HCT116 (cell line): ENCODE measurements around the gene CCBE1. TPM values are rescaled to one million over a fixed set of nuclear protein-coding genes. Genes with fewer than 3 reads are reported as not detected.

Experiments used
- ATAC-seq: fragments of 200-7000 bp; cut with Tn5 transposase; 2 replicates; pipeline ENCODE4 v1.9.1; 2020; ENCODE audit warnings: mild to moderate bottlenecking, moderate library complexity
- BruUV-seq: library from RNA; stranded (reverse); fragments of 400-500 nt; replicated peaks from 2 replicates; lab custom pipeline; 2021; lab: Mats Ljungman, UMichigan
- CTCF ChIA-PET: fragments of 300-600 bp; sonication (Branson Sonifier 250); formaldehyde crosslinking; loops from one replicate; lab custom pipeline; 2021; ENCODE audit warnings: antibody characterized with exemption; lab: Charles Lee
- POLR2A ChIA-PET: fragments of 300-600, 350-600 bp; sonication (Branson Sonifier 250); formaldehyde crosslinking; loops from one replicate; lab custom pipeline; 2021; ENCODE audit warnings: antibody characterized with exemption; lab: Charles Lee
- RAD21 ChIA-PET, 2 experiments: fragments of 300-600 bp; sonication (Branson Sonifier 250); formaldehyde crosslinking; loops; one replicate each; lab custom pipeline; 2023; ENCODE audit warnings: low total read pairs in 2 of 2; ENCODE audit not compliant: uncharacterized antibody in 2 of 2, unreplicated experiment in 2 of 2, low non-redundant PET in 1 of 2; lab: Charles Lee
- DNase-seq: peaks from one replicate; pipeline ENCODE4 v3.0.0-alpha.2; 2010; ENCODE audit warnings: low read depth, low spot score
- H2AFZ ChIP-seq: fragments of 200-600 bp; shearing (Covaris generic), sonication (generic); 2 replicates; pipeline ENCODE4 v1.6.1; 2017; ENCODE audit warnings: low read depth, mixed run types, mixed read lengths, antibody characterized with exemption, low read length; ENCODE audit not compliant: poor library complexity, severe bottlenecking
- H3K27ac ChIP-seq: 2 replicates; pipeline ENCODE4 v1.5.1; 2012; ENCODE audit warnings: low read depth, low read length
- H3K27me3 ChIP-seq: fragments of 200-600 bp; sonication (generic); 2 replicates; pipeline ENCODE4 v1.6.1; 2016; ENCODE audit warnings: mixed run types, low read length, mixed read lengths; ENCODE audit not compliant: insufficient read depth
- H3K36me3 ChIP-seq, 2 experiments: fragments of 200-500 bp in 1 of 2; fragments of 200-600 bp in 1 of 2; sonication (Bioruptor generic) in 1 of 2; sonication (generic) in 1 of 2; 2 replicates each; pipeline versions ENCODE4 v1.5.1 to v1.6.1; 2014 to 2016; ENCODE audit warnings: low read length in 2 of 2, inconsistent platforms in 1 of 2, mixed read lengths in 1 of 2, mixed run types in 1 of 2; ENCODE audit not compliant: insufficient read depth in 2 of 2, control insufficient read depth in 1 of 2
- H3K4me1 ChIP-seq, 2 experiments: fragments of 200-600 bp in 1 of 2; sonication (generic) in 1 of 2; 2 replicates each; pipeline versions ENCODE4 v1.5.1 to v1.6.1; 2012 to 2017; ENCODE audit warnings: low read length in 2 of 2, inconsistent platforms in 1 of 2, mild to moderate bottlenecking in 1 of 2, mixed read lengths in 1 of 2, mixed run types in 1 of 2, moderate library complexity in 1 of 2; ENCODE audit not compliant: insufficient read depth in 2 of 2, control insufficient read depth in 1 of 2
- H3K4me2 ChIP-seq: fragments of 200-600 bp; sonication (generic); 2 replicates; pipeline ENCODE4 v1.6.1; 2017; ENCODE audit warnings: mixed run types, low read length, mixed read lengths
- H3K4me3 ChIP-seq, 2 experiments: fragments of 200-600 bp in 1 of 2; sonication (generic) in 1 of 2; replicated peaks in 1 of 2; 2 replicates each; pipeline ENCODE4 v1.5.1; 2011 to 2016; ENCODE audit warnings: low read length in 2 of 2, control low read depth in 1 of 2, low read depth in 1 of 2, mild to moderate bottlenecking in 1 of 2, mixed read lengths in 1 of 2, mixed run types in 1 of 2
- H3K79me2 ChIP-seq: fragments of 200-600 bp; sonication (generic); 2 replicates; pipeline ENCODE4 v1.6.1; 2017; ENCODE audit warnings: mild to moderate bottlenecking, mixed run types, low read length, moderate library complexity, mixed read lengths; ENCODE audit not compliant: insufficient read depth
- H3K9ac ChIP-seq: fragments of 200-600 bp; sonication (generic); 2 replicates; pipeline ENCODE4 v1.6.1; 2016; ENCODE audit warnings: low read length, mixed read lengths
- H3K9me2 ChIP-seq: fragments of 200-600 bp; sonication (generic), shearing (Covaris generic); 2 replicates; pipeline ENCODE4 v1.6.1; 2017; ENCODE audit warnings: mixed run types, mild to moderate bottlenecking, moderate library complexity; ENCODE audit not compliant: insufficient read depth
- H3K9me3 ChIP-seq, 2 experiments: fragments of 200-500 bp in 1 of 2; fragments of 200-600 bp in 1 of 2; sonication (Bioruptor generic) in 1 of 2; sonication (generic) in 1 of 2; 2 replicates each; pipeline ENCODE4 v1.6.1; 2014 to 2017; ENCODE audit warnings: low read length in 2 of 2, mixed read lengths in 2 of 2, inconsistent platforms in 1 of 2, low read depth in 1 of 2, mild to moderate bottlenecking in 1 of 2, mixed run types in 1 of 2, moderate library complexity in 1 of 2; ENCODE audit not compliant: control insufficient read depth in 1 of 2, insufficient read depth in 1 of 2
- H4K20me1 ChIP-seq: fragments of 200-600 bp; sonication (generic), shearing (Covaris generic); 2 replicates; pipeline ENCODE4 v1.6.1; 2017; ENCODE audit warnings: mixed run types, mild to moderate bottlenecking, moderate library complexity; ENCODE audit not compliant: insufficient read depth
- CEBPB ChIP-seq: IDR thresholded peaks from 2 replicates; pipeline ENCODE4 v1.6.1; 2012; ENCODE audit warnings: low read depth
- EGR1 ChIP-seq: IDR thresholded peaks from 2 replicates; pipeline ENCODE4 v1.6.1; 2012; ENCODE audit warnings: low read depth
- ELF1 ChIP-seq: IDR thresholded peaks from 2 replicates; pipeline ENCODE4 v1.6.1; 2012; ENCODE audit warnings: low read depth, borderline replicate concordance
- EZH2phosphoT487 ChIP-seq: fragments of 200-600 bp; IDR thresholded peaks from 2 replicates; pipeline ENCODE4 v1.6.1; 2018; ENCODE audit warnings: antibody characterized with exemption, borderline replicate concordance
- POLR2A ChIP-seq: IDR thresholded peaks from 2 replicates; pipeline ENCODE4 v1.7.0; 2011; ENCODE audit warnings: borderline replicate concordance; ENCODE audit not compliant: insufficient read depth, insufficient read length; ENCODE audit errors: extremely low read depth
- RAD21 ChIP-seq: IDR thresholded peaks from 2 replicates; pipeline ENCODE4 v1.6.1; 2012; ENCODE audit warnings: low read depth, mild to moderate bottlenecking
- SIN3A ChIP-seq: IDR thresholded peaks from 2 replicates; pipeline ENCODE4 v1.6.1; 2012; ENCODE audit warnings: low read depth
- SP1 ChIP-seq: IDR thresholded peaks from 2 replicates; pipeline ENCODE4 v1.6.1; 2012; ENCODE audit warnings: low read depth
- TCF7L2 ChIP-seq: IDR thresholded peaks from 2 replicates; pipeline ENCODE4 v1.7.0; 2011; ENCODE audit warnings: borderline replicate concordance, inconsistent platforms; ENCODE audit not compliant: insufficient read depth, insufficient read length; ENCODE audit errors: extremely low read depth
- YY1 ChIP-seq: IDR thresholded peaks from 2 replicates; pipeline ENCODE4 v1.6.1; 2011; ENCODE audit warnings: low read length, low read depth, moderate library complexity, mild to moderate bottlenecking; ENCODE audit not compliant: insufficient replicate concordance; ENCODE audit errors: extremely low read depth
- ZFX ChIP-seq: fragments of 450-650 bp; IDR thresholded peaks from 2 replicates; pipeline ENCODE4 v1.6.1; 2017
- intact Hi-C: fragments of 100-400 bp; cut with micrococcal nuclease; formaldehyde crosslinking; loops from 2 replicates; pipeline ENCODE4 v1.10.0; 2022
- total RNA-seq: library from RNA; stranded (reverse); gene quantifications from one replicate; pipeline ENCODE4 v1.2.1, GENCODE V29; 2021; ENCODE audit not compliant: unreplicated experiment
- TF ChIP-seq, protein P1 (sequence below): IDR thresholded peaks from 2 replicates; pipeline ENCODE4 v1.6.1; 2012
- TF ChIP-seq, protein P2 (sequence below): IDR thresholded peaks from 2 replicates; pipeline ENCODE4 v1.6.1; 2012; ENCODE audit warnings: low read depth
- TF ChIP-seq, protein P3 (sequence below): IDR thresholded peaks from 2 replicates; pipeline ENCODE4 v1.6.1; 2012

Gene CCBE1
- total RNA-seq, 1 experiment from 2014 or later: 0.84 TPM

DNA sequence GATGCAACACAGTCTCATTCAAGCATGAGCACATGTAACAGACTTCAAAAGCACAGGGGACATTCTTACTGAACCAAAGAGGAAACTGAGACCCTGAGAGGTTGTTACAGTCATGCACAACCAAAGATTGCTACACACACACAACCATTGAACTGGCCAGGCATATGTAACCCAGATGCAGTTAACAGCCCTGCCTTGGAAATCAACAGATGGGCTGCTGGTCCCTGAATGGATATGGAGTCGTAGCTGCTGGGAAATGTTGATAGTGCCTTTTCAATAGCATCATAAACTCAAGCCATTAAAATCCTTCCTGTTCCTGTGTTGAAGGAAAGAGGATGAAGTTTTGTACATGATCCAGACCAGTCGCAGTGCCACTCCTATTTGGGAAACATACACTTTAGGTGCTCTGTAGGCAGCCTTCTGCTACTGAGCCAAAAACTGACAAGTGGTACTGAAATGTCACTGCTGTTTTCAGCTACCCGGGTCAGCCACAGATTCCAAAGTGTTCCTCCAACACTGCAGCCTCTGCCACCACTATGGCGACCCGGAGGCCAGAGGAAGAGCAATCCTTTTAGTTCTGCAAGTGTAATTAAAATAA, 143.9 kb downstream of the CCBE1 start:
- Histone ChIP-seq H3K79me2 (no peaks in the 10 kb centered on the region), H3K9ac (no peak overlapping the region), H3K27me3 (peaks cover 30% of the 10 kb centered on the region; the same call in 1 of the 2 replicates), H3K4me2 (no peak overlapping the region), H3K4me3 (no peak overlapping the region), H4K20me1 (no peaks in the 10 kb centered on the region), H2AFZ (no peak overlapping the region), H3K9me3 (no peaks in the 10 kb centered on the region), H3K27ac (no peak overlapping the region), H3K4me1 (no peaks in the 10 kb centered on the region), H3K36me3 (no peaks in the 10 kb centered on the region), H3K9me2 (no peaks in the 10 kb centered on the region)
- intact Hi-C loops: no loop called here
- ChIA-PET CTCF (no interaction called here), RAD21 (no interaction called here), POLR2A (no interaction called here)
- no TSS peak for BruUV-seq
- TF ChIP-seq, protein P1, sequence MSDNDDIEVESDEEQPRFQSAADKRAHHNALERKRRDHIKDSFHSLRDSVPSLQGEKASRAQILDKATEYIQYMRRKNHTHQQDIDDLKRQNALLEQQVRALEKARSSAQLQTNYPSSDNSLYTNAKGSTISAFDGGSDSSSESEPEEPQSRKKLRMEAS: no peak
- no peak for TF ChIP-seq CEBPB
- no peak for TF ChIP-seq POLR2A
- TF ChIP-seq TCF7L2: no peak
- no peak for TF ChIP-seq EZH2phosphoT487
- TF ChIP-seq ZFX: no peak
- TF ChIP-seq ELF1: no peak
- TF ChIP-seq SIN3A: no peak
- TF ChIP-seq SP1: no peak
- TF ChIP-seq, protein P2, sequence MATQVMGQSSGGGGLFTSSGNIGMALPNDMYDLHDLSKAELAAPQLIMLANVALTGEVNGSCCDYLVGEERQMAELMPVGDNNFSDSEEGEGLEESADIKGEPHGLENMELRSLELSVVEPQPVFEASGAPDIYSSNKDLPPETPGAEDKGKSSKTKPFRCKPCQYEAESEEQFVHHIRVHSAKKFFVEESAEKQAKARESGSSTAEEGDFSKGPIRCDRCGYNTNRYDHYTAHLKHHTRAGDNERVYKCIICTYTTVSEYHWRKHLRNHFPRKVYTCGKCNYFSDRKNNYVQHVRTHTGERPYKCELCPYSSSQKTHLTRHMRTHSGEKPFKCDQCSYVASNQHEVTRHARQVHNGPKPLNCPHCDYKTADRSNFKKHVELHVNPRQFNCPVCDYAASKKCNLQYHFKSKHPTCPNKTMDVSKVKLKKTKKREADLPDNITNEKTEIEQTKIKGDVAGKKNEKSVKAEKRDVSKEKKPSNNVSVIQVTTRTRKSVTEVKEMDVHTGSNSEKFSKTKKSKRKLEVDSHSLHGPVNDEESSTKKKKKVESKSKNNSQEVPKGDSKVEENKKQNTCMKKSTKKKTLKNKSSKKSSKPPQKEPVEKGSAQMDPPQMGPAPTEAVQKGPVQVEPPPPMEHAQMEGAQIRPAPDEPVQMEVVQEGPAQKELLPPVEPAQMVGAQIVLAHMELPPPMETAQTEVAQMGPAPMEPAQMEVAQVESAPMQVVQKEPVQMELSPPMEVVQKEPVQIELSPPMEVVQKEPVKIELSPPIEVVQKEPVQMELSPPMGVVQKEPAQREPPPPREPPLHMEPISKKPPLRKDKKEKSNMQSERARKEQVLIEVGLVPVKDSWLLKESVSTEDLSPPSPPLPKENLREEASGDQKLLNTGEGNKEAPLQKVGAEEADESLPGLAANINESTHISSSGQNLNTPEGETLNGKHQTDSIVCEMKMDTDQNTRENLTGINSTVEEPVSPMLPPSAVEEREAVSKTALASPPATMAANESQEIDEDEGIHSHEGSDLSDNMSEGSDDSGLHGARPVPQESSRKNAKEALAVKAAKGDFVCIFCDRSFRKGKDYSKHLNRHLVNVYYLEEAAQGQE: no peak
- TF ChIP-seq EGR1: no peak
- TF ChIP-seq, protein P3, sequence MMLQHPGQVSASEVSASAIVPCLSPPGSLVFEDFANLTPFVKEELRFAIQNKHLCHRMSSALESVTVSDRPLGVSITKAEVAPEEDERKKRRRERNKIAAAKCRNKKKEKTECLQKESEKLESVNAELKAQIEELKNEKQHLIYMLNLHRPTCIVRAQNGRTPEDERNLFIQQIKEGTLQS: no peak
- TF ChIP-seq RAD21: no peak
- no peak for TF ChIP-seq YY1
- DNase-seq (no peak), ATAC-seq (no peak)
